ENCODE data around the gene WDFY1.

Gene WDFY1

DNA sequence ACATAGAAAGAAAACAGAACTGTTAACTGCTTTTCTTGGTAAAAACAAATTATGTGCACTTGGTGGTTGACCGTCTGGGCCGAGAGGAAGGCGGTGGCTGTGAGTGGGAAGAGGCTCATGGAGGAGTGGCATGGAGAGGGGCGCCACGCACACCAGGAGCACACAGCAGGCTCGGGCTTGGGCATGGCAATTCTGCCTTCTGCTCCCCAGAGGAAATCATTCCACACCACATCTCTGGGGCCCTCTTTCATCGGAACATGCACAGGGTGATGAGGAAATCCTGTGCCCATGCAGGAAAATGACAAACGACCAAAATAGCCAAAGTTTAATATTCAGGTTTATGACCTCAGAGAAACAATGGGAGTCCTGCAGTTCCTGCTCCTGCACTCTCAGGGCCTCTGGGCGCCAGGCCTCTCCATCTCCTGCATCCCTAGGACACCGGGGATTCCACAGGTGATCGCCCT lies 26.4 kb downstream of the WDFY1 start:
- Histone ChIP-seq H3K4me3 (ENCODE audit: low read length) (no peak overlapping the region), H4K20me1 (ENCODE audit: control insufficient read depth, insufficient read depth, low read depth, low read length) (no peaks in the 10 kb centered on the region), H3K4me2 (ENCODE audit: low read length) (no peak overlapping the region), H3F3A (ENCODE audit: control insufficient read depth, insufficient read depth) (no peaks in the 10 kb centered on the region), H3K27me3 (ENCODE audit: control insufficient read depth, low read length) (no peaks in the 10 kb centered on the region), H3K27ac (ENCODE audit: low read depth, low read length) (no peak overlapping the region), H3K9me2 (replicated peaks; ENCODE audit: control insufficient read depth, low read length) (no peaks in the 10 kb centered on the region), H3K79me2 (ENCODE audit: control insufficient read depth, low read length) (no peaks in the 10 kb centered on the region), H3K4me1 (ENCODE audit: control insufficient read depth, low read length) (no peaks in the 10 kb centered on the region), H3K36me3 (ENCODE audit: control insufficient read depth, low read length) (no peaks in the 10 kb centered on the region), H3K9me3 (ENCODE audit: control insufficient read depth, insufficient read depth, low read length) (no peaks in the 10 kb centered on the region)
- no peak for TF ChIP-seq CTCF (IDR thresholded peaks at IDR 0.05; ENCODE audit: low read depth, low read length, poor library complexity, severe bottlenecking)

DNA sequence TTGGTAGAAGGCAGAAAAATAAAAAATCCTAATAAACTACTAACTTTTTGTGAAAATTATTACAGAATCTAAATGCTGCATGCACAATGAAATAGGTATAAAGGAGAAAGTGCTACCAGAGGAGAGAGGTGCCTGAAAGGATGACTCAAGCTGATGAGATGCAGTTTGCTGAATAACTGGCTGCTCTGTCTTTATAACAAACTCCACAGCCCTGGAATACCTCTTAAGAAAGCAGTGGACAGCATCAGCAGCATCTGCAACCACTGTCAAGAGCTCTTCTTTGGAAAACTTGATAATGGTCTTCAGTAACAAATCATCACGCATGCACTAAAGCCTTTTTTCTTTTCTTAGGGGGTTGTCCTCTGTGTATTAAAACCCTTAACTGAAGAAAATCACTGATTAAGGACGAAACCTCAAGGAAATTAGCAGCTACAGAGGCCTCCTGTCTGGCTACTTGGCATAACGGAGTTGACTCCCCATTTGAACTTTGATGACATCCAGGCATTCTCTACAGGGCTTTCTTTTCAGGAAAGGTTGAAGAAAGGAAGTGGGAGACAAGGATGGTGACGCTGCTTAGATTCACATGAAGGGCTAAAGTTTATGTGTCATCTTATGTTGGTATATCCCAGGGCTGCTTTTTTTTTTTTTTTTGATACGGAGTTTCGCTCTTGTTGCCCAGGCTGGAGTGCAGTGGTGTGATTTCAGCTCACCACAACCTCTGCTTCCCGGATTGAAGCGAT lies 28.8 kb downstream of the WDFY1 start:
- no peaks in the 10 kb centered on the region for H3K9me2 ChIP-seq (replicated peaks; ENCODE audit: control insufficient read depth, low read length)
- no peaks in the 10 kb centered on the region for H3K4me1 ChIP-seq (ENCODE audit: control insufficient read depth, low read length)
- H3F3A ChIP-seq (ENCODE audit: control insufficient read depth, insufficient read depth): no peaks in the 10 kb centered on the region
- H4K20me1 ChIP-seq (ENCODE audit: control insufficient read depth, insufficient read depth, low read depth, low read length): no peaks in the 10 kb centered on the region
- TF ChIP-seq CTCF (IDR thresholded peaks at IDR 0.05; ENCODE audit: low read depth, low read length, poor library complexity, severe bottlenecking): no peak
- no peak for TF ChIP-seq EZH2phosphoT487 (IDR thresholded peaks at IDR 0.05; ENCODE audit: borderline replicate concordance, low read length)
- no peaks in the 10 kb centered on the region for H3K36me3 ChIP-seq (ENCODE audit: control insufficient read depth, low read length)
- H3K9me3 ChIP-seq (ENCODE audit: control insufficient read depth, insufficient read depth, low read length): no peaks in the 10 kb centered on the region
- H3K4me2 ChIP-seq (ENCODE audit: low read length): no peak overlapping the region
- H3K27ac ChIP-seq (ENCODE audit: low read depth, low read length): no peak overlapping the region
- no peaks in the 10 kb centered on the region for H3K27me3 ChIP-seq (ENCODE audit: control insufficient read depth, low read length)
- no peak overlapping the region for H3K4me3 ChIP-seq (ENCODE audit: low read length)
- no peaks in the 10 kb centered on the region for H3K79me2 ChIP-seq (ENCODE audit: control insufficient read depth, low read length)

DNA sequence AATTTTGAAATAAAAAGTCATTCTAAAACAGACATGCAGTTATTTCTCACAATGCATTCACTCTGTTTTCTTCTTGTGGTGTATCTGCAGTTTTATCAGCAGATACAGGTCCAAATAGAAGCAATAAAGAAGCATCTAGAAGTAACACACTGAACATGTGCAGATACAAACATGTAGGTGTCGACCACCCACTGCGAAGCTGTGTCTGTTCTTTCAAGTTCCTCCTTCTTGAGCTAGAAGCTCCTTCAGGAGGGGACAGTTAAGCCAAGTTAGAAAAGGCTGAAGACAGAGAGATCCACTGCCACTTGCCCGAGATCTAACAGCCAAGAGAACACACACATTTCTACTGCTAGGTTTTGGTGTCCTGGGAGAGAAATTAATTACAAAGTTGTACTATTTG lies 30.1 kb downstream of the WDFY1 start:
- H3K79me2 ChIP-seq (ENCODE audit: control insufficient read depth, low read length): no peaks in the 10 kb centered on the region
- H3K36me3 ChIP-seq (ENCODE audit: control insufficient read depth, low read length): no peaks in the 10 kb centered on the region
- no peaks in the 10 kb centered on the region for H4K20me1 ChIP-seq (ENCODE audit: control insufficient read depth, insufficient read depth, low read depth, low read length)
- H3K9me3 ChIP-seq (ENCODE audit: control insufficient read depth, insufficient read depth, low read length): no peaks in the 10 kb centered on the region
- no peak for TF ChIP-seq CTCF (IDR thresholded peaks at IDR 0.05; ENCODE audit: low read depth, low read length, poor library complexity, severe bottlenecking)
- TF ChIP-seq EZH2phosphoT487 (IDR thresholded peaks at IDR 0.05; ENCODE audit: borderline replicate concordance, low read length): no peak
- H3K27ac ChIP-seq (ENCODE audit: low read depth, low read length): no peak overlapping the region
- H3K9me2 ChIP-seq (replicated peaks; ENCODE audit: control insufficient read depth, low read length): no peaks in the 10 kb centered on the region
- H3K4me1 ChIP-seq (ENCODE audit: control insufficient read depth, low read length): no peaks in the 10 kb centered on the region
- no peaks in the 10 kb centered on the region for H3K27me3 ChIP-seq (ENCODE audit: control insufficient read depth, low read length)
- H3F3A ChIP-seq (ENCODE audit: control insufficient read depth, insufficient read depth): no peaks in the 10 kb centered on the region
- H3K4me3 ChIP-seq (ENCODE audit: low read length): no peak overlapping the region
- H3K4me2 ChIP-seq (ENCODE audit: low read length): no peak overlapping the region
